IMR-90 (cell line): ENCODE results near the gene FAM124A. TPM values are rescaled to one million over a fixed set of nuclear protein-coding genes. Genes with fewer than 3 reads are reported as not detected.

Source experiments
- ATAC-seq: fragments of 200-7000 bp; cut with Tn5 transposase; 2 replicates; pipeline ENCODE4 v1.9.1; 2020; ENCODE audit warnings: low read depth, mild to moderate bottlenecking, moderate library complexity
- BruUV-seq: library from RNA; stranded (reverse); fragments of 400-500 nt; replicated peaks from 2 replicates; lab custom pipeline; 2021; lab: Mats Ljungman, UMichigan
- CTCF ChIA-PET: fragments of 300-600 bp; formaldehyde crosslinking; extraction: SDS; loops from one replicate; lab custom pipeline; 2021; ENCODE audit warnings: antibody characterized with exemption; lab: Yijun Ruan, JAX
- POLR2A ChIA-PET: fragments of 300-600 bp; sonication (Branson Sonifier 250); formaldehyde crosslinking; loops from one replicate; lab custom pipeline; 2022; ENCODE audit warnings: antibody characterized with exemption; ENCODE audit not compliant: unreplicated experiment; lab: Charles Lee
- DNase-seq: peaks from one replicate; pipeline ENCODE4 v3.0.0; 2013
- H2AFZ ChIP-seq: replicated peaks from 2 replicates; pipeline ENCODE3; 2013; ENCODE audit warnings: low read length, mild to moderate bottlenecking; ENCODE audit not compliant: poor library complexity
- H2AK5ac ChIP-seq: 2 replicates; pipeline ENCODE4 v1.6.1; 2013; ENCODE audit warnings: low read depth, low read length, inconsistent platforms
- H2AK9ac ChIP-seq: replicated peaks from 2 replicates; pipeline ENCODE3; 2013; ENCODE audit warnings: mild to moderate bottlenecking, low read depth, low read length, moderate library complexity; ENCODE audit not compliant: poor library complexity
- H2BK120ac ChIP-seq: 2 replicates; pipeline ENCODE4 v1.6.1; 2013; ENCODE audit warnings: low read depth, low read length, inconsistent platforms
- H2BK15ac ChIP-seq: 3 replicates; pipeline ENCODE4 v1.6.1; 2013; ENCODE audit warnings: low read depth, low read length, inconsistent platforms
- H2BK20ac ChIP-seq: 2 replicates; pipeline ENCODE4 v1.6.1; 2013; ENCODE audit warnings: low read depth, mild to moderate bottlenecking, inconsistent platforms, low read length, moderate library complexity
- H2BK5ac ChIP-seq: 2 replicates; pipeline ENCODE4 v1.6.1; 2013; ENCODE audit warnings: mild to moderate bottlenecking, low read depth, low read length, inconsistent platforms; ENCODE audit not compliant: poor library complexity, severe bottlenecking
- H3K14ac ChIP-seq: replicated peaks from 2 replicates; pipeline ENCODE4 v1.6.1; 2013; ENCODE audit warnings: low read depth, low read length, inconsistent platforms
- H3K18ac ChIP-seq: 2 replicates; pipeline ENCODE4 v1.6.1; 2013; ENCODE audit warnings: low read depth, low read length, control low read depth
- H3K23ac ChIP-seq: 2 replicates; pipeline ENCODE4 v1.6.1; 2013; ENCODE audit warnings: low read depth, low read length, inconsistent platforms
- H3K27ac ChIP-seq: 2 replicates; pipeline ENCODE4 v1.5.1; 2013; ENCODE audit warnings: mild to moderate bottlenecking, control low read depth, low read length; ENCODE audit not compliant: insufficient read depth
- H3K27me3 ChIP-seq: 2 replicates; pipeline ENCODE4 v1.6.1; 2013; ENCODE audit warnings: low read length; ENCODE audit not compliant: control insufficient read depth, insufficient read depth
- H3K36me3 ChIP-seq: 2 replicates; pipeline ENCODE4 v1.6.1; 2013; ENCODE audit warnings: low read length, mixed read lengths; ENCODE audit not compliant: control insufficient read depth, insufficient read depth
- H3K4ac ChIP-seq: 2 replicates; pipeline ENCODE4 v1.6.1; 2013; ENCODE audit warnings: low read depth, low read length, inconsistent platforms
- H3K4me1 ChIP-seq: 2 replicates; pipeline ENCODE4 v1.6.1; 2013; ENCODE audit warnings: low read length, mixed read lengths; ENCODE audit not compliant: control insufficient read depth, insufficient read depth
- H3K4me2 ChIP-seq: 2 replicates; pipeline ENCODE4 v1.6.1; 2013; ENCODE audit warnings: low read depth, mild to moderate bottlenecking, control low read depth, low read length, moderate library complexity
- H3K4me3 ChIP-seq: 2 replicates; pipeline ENCODE4 v1.5.1; 2013; ENCODE audit warnings: low read depth, mild to moderate bottlenecking, control low read depth, low read length, moderate library complexity; ENCODE audit not compliant: insufficient read depth
- H3K56ac ChIP-seq: 2 replicates; pipeline ENCODE4 v1.6.1; 2013; ENCODE audit warnings: low read length, inconsistent platforms; ENCODE audit not compliant: insufficient read depth; ENCODE audit errors: extremely low read depth
- H3K79me1 ChIP-seq, 2 experiments: 2 replicates each; pipeline ENCODE4 v1.6.1; 2013; ENCODE audit warnings: low read length in 2 of 2, inconsistent platforms in 1 of 2, low read depth in 1 of 2
- H3K9ac ChIP-seq: 2 replicates; pipeline ENCODE4 v1.6.1; 2013; ENCODE audit warnings: low read depth, low read length, control low read depth
- H3K9me1 ChIP-seq: 2 replicates; pipeline ENCODE4 v1.6.1; 2013; ENCODE audit warnings: low read length, inconsistent platforms; ENCODE audit not compliant: insufficient read depth
- H3K9me3 ChIP-seq: 2 replicates; pipeline ENCODE4 v1.6.1; 2013; ENCODE audit warnings: low read length; ENCODE audit not compliant: control insufficient read depth, insufficient read depth
- H4K20me1 ChIP-seq: 2 replicates; pipeline ENCODE4 v1.6.1; 2013; ENCODE audit warnings: low read length, inconsistent platforms; ENCODE audit not compliant: insufficient read depth
- H4K5ac ChIP-seq: 2 replicates; pipeline ENCODE4 v1.6.1; 2013; ENCODE audit warnings: mild to moderate bottlenecking, low read depth, low read length, control low read depth
- H4K8ac ChIP-seq, 2 experiments: 2 replicates each; pipeline ENCODE4 v1.6.1; 2013; ENCODE audit warnings: low read depth in 2 of 2, low read length in 2 of 2, control low read depth in 1 of 2, inconsistent platforms in 1 of 2
- H4K91ac ChIP-seq: 2 replicates; pipeline ENCODE4 v1.6.1; 2013; ENCODE audit warnings: low read depth, low read length, inconsistent platforms; ENCODE audit not compliant: insufficient read depth
- BHLHE40 ChIP-seq: fragments of 150-350 bp; IDR thresholded peaks from 2 replicates; pipeline ENCODE4 v1.6.1; 2016; ENCODE audit warnings: mild to moderate bottlenecking, low read depth, low read length
- CEBPB ChIP-seq: IDR thresholded peaks from 2 replicates; pipeline ENCODE4 v1.6.1; 2012; ENCODE audit warnings: low read depth, low read length, improper control_type of control experiment
- CHD1 ChIP-seq: IDR thresholded peaks from 2 replicates; pipeline ENCODE4 v1.6.1; 2012; ENCODE audit warnings: low read depth, low read length, improper control_type of control experiment
- FOS ChIP-seq: fragments of 150-350 bp; IDR thresholded peaks from 2 replicates; pipeline ENCODE4 v1.6.1; 2016; ENCODE audit warnings: low read depth, low read length
- MAFK ChIP-seq: IDR thresholded peaks from 2 replicates; pipeline ENCODE4 v1.6.1; 2012; ENCODE audit warnings: low read depth, low read length, improper control_type of control experiment
- MAZ ChIP-seq: IDR thresholded peaks from 2 replicates; pipeline ENCODE4 v1.6.1; 2012; ENCODE audit warnings: low read depth, mild to moderate bottlenecking, low read length, improper control_type of control experiment, moderate library complexity, borderline replicate concordance
- MXI1 ChIP-seq: IDR thresholded peaks from 2 replicates; pipeline ENCODE4 v1.6.1; 2012; ENCODE audit warnings: low read depth, mild to moderate bottlenecking, low read length, moderate library complexity, borderline replicate concordance
- NFE2L2 ChIP-seq: fragments of 150-350 bp; IDR thresholded peaks from 2 replicates; pipeline ENCODE4 v1.6.1; 2016; ENCODE audit warnings: low read depth, mild to moderate bottlenecking, low read length
- POLR2A ChIP-seq: IDR thresholded peaks from 2 replicates; pipeline ENCODE4 v1.6.1; 2012; ENCODE audit warnings: mild to moderate bottlenecking, low read depth, low read length
- RAD21 ChIP-seq: IDR thresholded peaks from 2 replicates; pipeline ENCODE4 v1.6.1; 2012; ENCODE audit warnings: low read length, improper control_type of control experiment
- RCOR1 ChIP-seq: IDR thresholded peaks from 2 replicates; pipeline ENCODE4 v1.6.1; 2012; ENCODE audit warnings: mild to moderate bottlenecking, low read length, improper control_type of control experiment; ENCODE audit not compliant: insufficient replicate concordance
- RFX5 ChIP-seq: IDR thresholded peaks from 2 replicates; pipeline ENCODE4 v1.8.0; 2012; ENCODE audit warnings: low read depth, mild to moderate bottlenecking, low read length, moderate library complexity
- SMC3 ChIP-seq: fragments of 150-350 bp; IDR thresholded peaks from 2 replicates; pipeline ENCODE4 v1.6.1; 2016; ENCODE audit warnings: low read depth, mild to moderate bottlenecking, antibody characterized with exemption, low read length, moderate library complexity
- dilution Hi-C: fragments of 300-500 bp; cut with HindIII; formaldehyde crosslinking; loops from one replicate; pipeline ENCODE4 v1.14.3; 2018; ENCODE audit warnings: low sequenced_read_pairs; ENCODE audit not compliant: unreplicated experiment
- in situ Hi-C: fragments of 300-500 bp; cut with MboI; formaldehyde crosslinking; loops from 3 replicates; pipeline ENCODE4 v1.14.3; 2019; ENCODE audit warnings: low sequenced_read_pairs, inconsistent platforms, mixed read lengths
- intact Hi-C: fragments of 100-400 bp; cut with micrococcal nuclease; formaldehyde crosslinking; loops from 2 replicates; pipeline ENCODE4 v1.10.0; 2022
- polyA plus RNA-seq, 3 experiments: library from polyadenylated mRNA; depleted of rRNA; stranded (reverse); fragments of >200 nt; gene quantifications; 2 replicates each; pipeline ENCODE4 v1.2.3, GENCODE V29; 2012; ENCODE audit warnings: low replicate concordance in 1 of 3
- total RNA-seq: library from RNA; depleted of rRNA; stranded (reverse); fragments of >200 nt; gene quantifications from 2 replicates; pipeline ENCODE4 v1.2.3, GENCODE V29; 2012
- TF ChIP-seq, protein P1 (sequence below): conservative IDR thresholded peaks from 2 replicates; pipeline ENCODE4 v1.5.1; 2012; ENCODE audit warnings: mild to moderate bottlenecking, low read depth, low read length, improper control_type of control experiment
- TF ChIP-seq, protein P2 (sequence below): fragments of 150-350 bp; IDR thresholded peaks from 2 replicates; pipeline ENCODE4 v1.6.1; 2017; ENCODE audit warnings: mild to moderate bottlenecking, antibody characterized with exemption, low read length, low read depth
- TF ChIP-seq, protein P3 (sequence below): fragments of 150-350 bp; IDR thresholded peaks from 2 replicates; pipeline ENCODE4 v1.6.1; 2016; ENCODE audit warnings: low read depth, mild to moderate bottlenecking, low read length, moderate library complexity, borderline replicate concordance

FAM124A gene
- total and polyA plus RNA-seq, 2 of the 4 experiments (the other 2 are of a cell fraction), result 0.03 TPM; not detected in 1

DNA sequence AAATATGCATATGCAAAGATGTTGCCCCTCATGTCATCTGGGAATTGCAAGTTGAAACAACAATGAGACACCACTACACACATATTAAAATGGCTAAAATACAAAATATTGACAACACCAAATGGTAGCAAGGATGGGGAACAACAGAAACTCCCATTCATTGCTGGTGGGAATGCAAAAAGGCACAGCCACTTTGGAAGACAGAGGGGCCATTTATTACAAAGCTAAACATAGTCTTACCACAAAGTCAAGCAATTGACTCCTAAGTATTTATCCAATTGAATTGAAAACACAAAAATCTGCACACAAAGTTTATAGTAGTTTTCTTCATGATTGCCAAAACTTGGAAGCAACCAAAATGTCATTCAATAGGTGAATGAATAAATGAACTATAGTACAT, 111.2 kb downstream of the FAM124A start:
- Histone ChIP-seq H3K18ac (no peak overlapping the region), H2BK20ac (no peak overlapping the region), H4K91ac (no peak overlapping the region), H2BK5ac (no peak overlapping the region), H3K9ac (no peak overlapping the region), H3K79me1 (no peaks in the 10 kb centered on the region), H3K4me1 (no peaks in the 10 kb centered on the region), H3K9me1 (no peaks in the 10 kb centered on the region), H3K4me3 (no peak overlapping the region), H3K56ac (no peak overlapping the region), H3K14ac (no peak overlapping the region), H3K27ac (no peak overlapping the region), H2AK9ac (no peak overlapping the region), H4K8ac (no peak overlapping the region), H2AK5ac (no peak overlapping the region), H3K23ac (no peak overlapping the region), H3K9me3 (no peaks in the 10 kb centered on the region), H3K27me3 (peaks cover 3% of the 10 kb centered on the region; the same call in 1 of the 2 replicates), H3K36me3 (no peaks in the 10 kb centered on the region), H2BK15ac (no peak overlapping the region), H4K20me1 (no peaks in the 10 kb centered on the region; the same call in 1 of the 2 replicates), H2AFZ (no peak overlapping the region), H2BK120ac (no peak overlapping the region), H3K4ac (no peak overlapping the region), H3K4me2 (no peak overlapping the region), H4K5ac (no peak overlapping the region)
- intact Hi-C loops (no loop called here), in situ Hi-C loops (no loop called here), dilution Hi-C loops (no loop called here)
- ChIA-PET CTCF (no interaction called here), POLR2A (no interaction called here)
- no peak for DNase-seq
- TF ChIP-seq RCOR1 (no peak), CEBPB (no peak), SMC3 (no peak), RFX5 (no peak), RAD21 (no peak), BHLHE40 (no peak), POLR2A (no peak), MAFK (no peak), FOS (no peak), NFE2L2 (no peak), CHD1 (no peak), MXI1 (no peak), MAZ (no peak)
- TF ChIP-seq, protein P1, sequence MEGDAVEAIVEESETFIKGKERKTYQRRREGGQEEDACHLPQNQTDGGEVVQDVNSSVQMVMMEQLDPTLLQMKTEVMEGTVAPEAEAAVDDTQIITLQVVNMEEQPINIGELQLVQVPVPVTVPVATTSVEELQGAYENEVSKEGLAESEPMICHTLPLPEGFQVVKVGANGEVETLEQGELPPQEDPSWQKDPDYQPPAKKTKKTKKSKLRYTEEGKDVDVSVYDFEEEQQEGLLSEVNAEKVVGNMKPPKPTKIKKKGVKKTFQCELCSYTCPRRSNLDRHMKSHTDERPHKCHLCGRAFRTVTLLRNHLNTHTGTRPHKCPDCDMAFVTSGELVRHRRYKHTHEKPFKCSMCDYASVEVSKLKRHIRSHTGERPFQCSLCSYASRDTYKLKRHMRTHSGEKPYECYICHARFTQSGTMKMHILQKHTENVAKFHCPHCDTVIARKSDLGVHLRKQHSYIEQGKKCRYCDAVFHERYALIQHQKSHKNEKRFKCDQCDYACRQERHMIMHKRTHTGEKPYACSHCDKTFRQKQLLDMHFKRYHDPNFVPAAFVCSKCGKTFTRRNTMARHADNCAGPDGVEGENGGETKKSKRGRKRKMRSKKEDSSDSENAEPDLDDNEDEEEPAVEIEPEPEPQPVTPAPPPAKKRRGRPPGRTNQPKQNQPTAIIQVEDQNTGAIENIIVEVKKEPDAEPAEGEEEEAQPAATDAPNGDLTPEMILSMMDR, result no peak
- TF ChIP-seq, protein P2, sequence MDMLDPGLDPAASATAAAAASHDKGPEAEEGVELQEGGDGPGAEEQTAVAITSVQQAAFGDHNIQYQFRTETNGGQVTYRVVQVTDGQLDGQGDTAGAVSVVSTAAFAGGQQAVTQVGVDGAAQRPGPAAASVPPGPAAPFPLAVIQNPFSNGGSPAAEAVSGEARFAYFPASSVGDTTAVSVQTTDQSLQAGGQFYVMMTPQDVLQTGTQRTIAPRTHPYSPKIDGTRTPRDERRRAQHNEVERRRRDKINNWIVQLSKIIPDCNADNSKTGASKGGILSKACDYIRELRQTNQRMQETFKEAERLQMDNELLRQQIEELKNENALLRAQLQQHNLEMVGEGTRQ, result no peak
- TF ChIP-seq, protein P3, sequence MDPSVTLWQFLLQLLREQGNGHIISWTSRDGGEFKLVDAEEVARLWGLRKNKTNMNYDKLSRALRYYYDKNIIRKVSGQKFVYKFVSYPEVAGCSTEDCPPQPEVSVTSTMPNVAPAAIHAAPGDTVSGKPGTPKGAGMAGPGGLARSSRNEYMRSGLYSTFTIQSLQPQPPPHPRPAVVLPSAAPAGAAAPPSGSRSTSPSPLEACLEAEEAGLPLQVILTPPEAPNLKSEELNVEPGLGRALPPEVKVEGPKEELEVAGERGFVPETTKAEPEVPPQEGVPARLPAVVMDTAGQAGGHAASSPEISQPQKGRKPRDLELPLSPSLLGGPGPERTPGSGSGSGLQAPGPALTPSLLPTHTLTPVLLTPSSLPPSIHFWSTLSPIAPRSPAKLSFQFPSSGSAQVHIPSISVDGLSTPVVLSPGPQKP, result no peak
- no peak for ATAC-seq
- no TSS peak for BruUV-seq
